HG02763 (cell line): ENCODE results near the gene RIOK1.
"Not testable (repeated sequence)": the region's sequence is repeated elsewhere in the genome, so short reads cannot be mapped to it uniquely, and the experiment has no call there.

Experiments
- ATAC-seq: cut with Tn5 transposase; IDR thresholded peaks from one replicate; pipeline ENCODE4 v1.9.1; 2021; ENCODE audit warnings: mild to moderate bottlenecking, moderate library complexity; ENCODE audit not compliant: unreplicated experiment

RIOK1 gene

GRCh38 chr6:7439228-7439627 is 49.6 kb downstream of the RIOK1 start:
- ATAC-seq: no peak

- no peak for ATAC-seq
Measured at GRCh38 chr6:7440476-7440875, 50.9 kb downstream of the RIOK1 start.

GRCh38 chr6:7441048-7441775 is 51.6 kb downstream of the RIOK1 start:
- ATAC-seq: no peak

- no peak for ATAC-seq
Measured at GRCh38 chr6:7442467-7442866, 52.9 kb downstream of the RIOK1 start.

- ATAC-seq: no peak
Measured at GRCh38 chr6:7445101-7445500, 55.5 kb downstream of the RIOK1 start.

GRCh38 chr6:7445885-7446461 is 56.4 kb downstream of the RIOK1 start:
- ATAC-seq: no peak

GRCh38 chr6:7446619-7447325 is 57.2 kb downstream of the RIOK1 start:
- no peak for ATAC-seq

GRCh38 chr6:7448232-7448631 is 58.6 kb downstream of the RIOK1 start:
- ATAC-seq: no peak

GRCh38 chr6:7449018-7449417 is 59.4 kb downstream of the RIOK1 start:
- ATAC-seq: no peak

- no peak for ATAC-seq
Measured at GRCh38 chr6:7451326-7451725, 61.7 kb downstream of the RIOK1 start.

GRCh38 chr6:7452898-7453297 is 63.3 kb downstream of the RIOK1 start:
- ATAC-seq: no peak

- ATAC-seq: no peak
Measured at GRCh38 chr6:7454696-7455358, 65.2 kb downstream of the RIOK1 start.

GRCh38 chr6:7456302-7456701 is 66.7 kb downstream of the RIOK1 start:
- ATAC-seq: not testable (repeated sequence)

- ATAC-seq: no peak
Measured at GRCh38 chr6:7461416-7461815, 71.8 kb downstream of the RIOK1 start.

- ATAC-seq: no peak
Measured at GRCh38 chr6:7463785-7464184, 74.2 kb downstream of the RIOK1 start.

GRCh38 chr6:7467007-7467897 is 77.6 kb downstream of the RIOK1 start:
- no peak for ATAC-seq
